Kidney capillary endothelial cell (primary cell): ENCODE data around the gene NRAS.
A peak's percentile ranks its signal among the peaks of the same experiment; 100 is the strongest.
"Not testable (repeated sequence)": the region's sequence is repeated elsewhere in the genome, so short reads cannot be mapped to it uniquely, and the experiment has no call there.

Experiments
- DNase-seq: peaks from one replicate; pipeline ENCODE4 v3.0.0-alpha.2; 2018; ENCODE audit warnings: low spot score

Gene NRAS

DNA sequence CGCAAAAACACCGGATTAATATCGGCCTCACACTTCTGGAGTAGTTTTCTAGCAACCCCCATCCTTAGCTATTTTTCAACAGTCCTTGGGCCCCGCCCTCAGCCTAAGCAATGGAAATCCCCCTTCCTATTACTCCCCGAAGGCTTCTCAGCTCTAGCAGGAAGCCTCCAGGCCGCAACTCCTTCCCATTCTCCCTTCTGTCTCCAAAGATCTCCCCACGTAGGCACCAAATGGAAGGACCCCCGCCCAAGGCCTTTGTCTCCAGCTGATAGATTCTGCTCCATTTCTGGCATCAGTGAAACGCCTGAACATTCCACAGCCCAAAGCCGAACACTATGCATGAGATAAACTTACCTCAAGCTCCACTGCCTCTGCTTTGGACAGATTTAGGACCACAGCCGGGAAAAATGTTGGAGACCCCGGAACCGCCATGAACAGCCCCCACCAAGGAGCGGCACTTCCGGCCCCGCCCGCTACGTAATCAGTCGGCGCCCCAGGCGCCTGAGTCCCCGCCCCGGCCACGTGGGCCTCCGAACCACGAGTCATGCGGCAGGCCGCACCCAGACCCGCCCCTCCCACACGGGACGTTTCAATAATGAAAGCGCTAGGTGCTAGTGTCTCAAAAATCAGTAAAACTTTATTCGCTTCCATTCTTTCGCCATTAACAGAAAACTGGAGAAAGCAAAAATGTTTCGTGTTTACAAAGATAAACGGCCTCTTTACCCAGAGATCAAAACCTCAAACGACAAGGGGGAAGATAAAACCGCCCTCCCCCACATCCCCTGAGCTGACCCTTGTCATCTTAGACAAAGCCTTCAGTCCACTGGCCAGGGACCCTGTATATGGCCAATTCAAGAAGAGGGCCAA lies at the start of gene NRAS:
Gene NRAS (minus strand): TSS at position 468 of the 867 bp plus-strand sequence. CDS start 611 bp downstream, outside the sequence.
- DNase-seq, result peak; percentile 82

DNA sequence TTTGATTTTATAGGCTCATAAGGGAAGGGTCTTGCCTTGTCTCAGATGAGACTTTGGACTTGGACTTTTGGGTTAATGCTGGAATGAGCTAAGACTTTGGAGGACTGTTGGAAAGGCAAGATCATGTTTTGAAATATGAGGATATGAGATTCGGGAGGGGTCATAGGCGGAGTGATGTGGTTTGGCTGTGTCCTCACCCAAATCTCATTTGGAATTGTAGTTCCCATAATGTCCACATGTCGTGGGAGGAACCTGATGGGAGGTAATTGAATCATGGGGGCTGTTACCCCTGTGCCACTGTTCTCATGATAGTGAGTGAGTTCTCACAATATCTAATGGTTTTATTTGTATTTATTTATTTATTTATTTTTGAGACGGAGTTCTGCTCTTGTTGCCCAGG lies 48.1 kb upstream of the NRAS start:
- DNase-seq, result no peak

DNA sequence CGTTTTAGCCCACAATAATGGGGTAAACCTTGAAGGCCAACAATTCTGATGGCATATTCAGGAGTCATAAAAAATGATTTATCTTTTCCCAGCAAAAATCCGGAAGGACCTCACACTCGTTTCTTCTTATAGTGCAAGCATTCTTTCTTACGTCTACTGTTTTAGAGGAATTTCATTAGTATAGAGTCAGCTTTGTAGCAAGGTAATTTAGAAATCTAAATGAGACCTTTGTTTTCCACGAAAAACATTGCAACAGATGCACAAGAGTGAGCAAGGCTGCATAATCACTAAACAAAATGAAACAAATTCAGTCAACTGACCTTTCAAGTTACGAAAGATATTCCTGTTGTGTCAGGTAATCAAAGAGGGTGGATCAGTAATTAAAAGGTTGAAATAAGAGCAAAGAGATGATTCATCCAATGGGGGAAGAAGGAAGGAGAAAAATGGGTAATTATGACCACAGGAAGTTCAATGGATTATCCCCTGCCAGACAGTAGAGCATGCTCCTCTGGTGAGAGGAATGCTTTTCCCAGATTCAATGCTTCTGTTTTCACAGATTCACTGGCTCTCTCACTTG lies 41.8 kb upstream of the NRAS start:
- DNase-seq, result peak; percentile 36

DNA sequence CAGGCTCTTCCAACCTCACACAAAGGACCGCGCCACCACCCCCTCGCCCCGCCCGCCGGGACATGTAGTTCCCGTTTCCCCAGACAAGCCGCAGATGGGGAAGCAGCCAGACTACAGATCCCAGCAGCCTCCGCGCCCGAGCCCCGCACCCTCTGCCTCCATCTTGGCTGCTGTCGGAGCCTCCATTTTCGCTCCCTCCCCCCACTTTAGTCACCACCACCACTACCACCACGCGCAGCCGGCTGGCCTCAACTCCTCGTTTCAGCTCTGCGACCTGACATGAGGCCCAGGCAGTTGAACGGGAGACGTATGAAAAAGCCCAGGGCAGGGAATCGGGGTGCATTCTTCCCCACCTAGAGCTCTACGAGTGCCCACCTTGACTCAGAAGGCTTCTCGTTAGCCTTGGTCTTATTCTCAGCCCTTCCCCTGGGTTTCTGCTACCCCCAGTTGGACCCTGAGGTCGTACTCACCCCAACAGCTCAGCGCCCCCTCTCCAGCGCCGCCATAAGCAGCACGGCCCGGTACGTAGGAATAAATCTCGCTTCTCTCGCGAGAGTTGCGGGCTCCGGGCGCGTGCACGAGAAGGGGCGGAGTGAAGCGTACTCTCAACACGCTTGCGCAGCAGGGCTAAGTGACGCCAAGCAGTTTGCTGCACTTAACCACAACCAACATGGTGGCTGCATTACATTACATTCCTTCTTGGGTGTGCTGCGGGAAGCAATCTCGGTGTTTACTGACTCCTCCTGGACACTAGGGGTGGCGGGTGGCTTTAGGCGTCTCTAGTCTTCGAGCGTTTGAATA lies 41.1 kb upstream of the NRAS start, which contains the start of gene CSDE1:
Gene CSDE1 (minus strand): TSS at position 530 of the 801 bp plus-strand sequence. CDS start 18,094 bp downstream, outside the sequence.
- DNase-seq, result peak; percentile 99

DNA sequence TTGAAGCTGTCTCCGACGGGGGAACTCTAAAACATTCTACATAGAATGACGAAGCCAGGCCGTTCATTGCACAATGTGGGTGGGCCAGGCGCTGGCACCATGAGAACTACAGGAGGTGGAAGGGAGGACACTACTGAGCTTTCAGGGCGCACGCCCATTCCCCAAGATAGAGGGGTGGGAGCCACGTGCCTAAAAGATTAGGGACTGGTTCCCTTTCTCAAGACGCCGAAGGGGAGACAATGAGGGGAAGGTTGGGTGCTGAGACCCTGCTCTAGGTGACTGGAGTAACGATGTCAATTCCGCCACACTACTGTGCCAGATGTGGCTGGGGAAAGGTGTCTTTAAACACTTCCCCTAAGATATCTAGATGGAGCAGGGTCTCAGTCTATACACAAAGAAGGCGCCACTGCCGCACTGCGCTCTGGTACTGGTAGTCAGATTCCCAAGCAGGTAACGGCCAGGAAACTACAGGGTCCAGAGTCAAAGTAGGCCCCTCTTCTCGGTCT lies 40.4 kb upstream of the NRAS start:
- no peak for DNase-seq

DNA sequence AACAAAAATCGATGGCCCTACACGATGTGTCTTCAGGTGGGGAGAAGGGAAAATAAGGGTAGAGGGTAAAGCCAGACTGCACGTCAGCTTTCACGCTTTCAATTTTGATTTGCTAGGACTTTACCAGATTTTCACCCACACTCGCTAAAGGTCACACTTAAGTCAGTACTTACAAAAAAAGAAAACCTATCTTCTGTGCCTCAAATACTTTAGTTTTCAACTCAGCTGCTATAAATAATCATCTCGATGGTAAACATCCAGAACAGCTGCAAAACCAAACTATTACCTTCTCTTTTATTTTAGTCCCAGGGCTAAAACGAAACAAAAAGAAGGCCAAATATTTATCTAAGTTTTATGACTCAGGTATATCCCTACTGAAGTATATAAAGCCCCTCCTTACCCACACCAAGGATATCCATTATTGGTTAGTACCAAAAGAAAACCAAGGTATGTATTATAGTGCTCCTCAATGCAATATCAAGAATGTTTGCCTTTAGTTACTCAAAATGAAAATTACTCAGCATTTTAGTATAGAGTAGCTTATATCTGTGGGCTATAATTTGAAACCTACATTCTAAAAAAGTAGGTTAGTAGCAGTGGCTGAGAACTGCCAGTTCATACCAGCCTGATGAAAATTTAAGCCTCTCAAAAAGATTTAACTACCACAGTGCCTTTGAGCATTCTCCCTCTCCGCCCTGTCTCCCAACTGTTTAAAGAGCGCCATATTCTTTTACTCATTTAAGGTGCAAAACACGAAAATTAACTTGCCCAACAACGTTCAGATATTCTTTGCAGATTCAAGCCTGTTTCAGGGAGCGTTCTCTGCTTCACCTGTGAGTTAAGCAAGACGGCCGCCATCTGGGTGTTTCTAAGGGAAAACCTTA lies 39.7 kb upstream of the NRAS start:
- DNase-seq, result no peak

DNA sequence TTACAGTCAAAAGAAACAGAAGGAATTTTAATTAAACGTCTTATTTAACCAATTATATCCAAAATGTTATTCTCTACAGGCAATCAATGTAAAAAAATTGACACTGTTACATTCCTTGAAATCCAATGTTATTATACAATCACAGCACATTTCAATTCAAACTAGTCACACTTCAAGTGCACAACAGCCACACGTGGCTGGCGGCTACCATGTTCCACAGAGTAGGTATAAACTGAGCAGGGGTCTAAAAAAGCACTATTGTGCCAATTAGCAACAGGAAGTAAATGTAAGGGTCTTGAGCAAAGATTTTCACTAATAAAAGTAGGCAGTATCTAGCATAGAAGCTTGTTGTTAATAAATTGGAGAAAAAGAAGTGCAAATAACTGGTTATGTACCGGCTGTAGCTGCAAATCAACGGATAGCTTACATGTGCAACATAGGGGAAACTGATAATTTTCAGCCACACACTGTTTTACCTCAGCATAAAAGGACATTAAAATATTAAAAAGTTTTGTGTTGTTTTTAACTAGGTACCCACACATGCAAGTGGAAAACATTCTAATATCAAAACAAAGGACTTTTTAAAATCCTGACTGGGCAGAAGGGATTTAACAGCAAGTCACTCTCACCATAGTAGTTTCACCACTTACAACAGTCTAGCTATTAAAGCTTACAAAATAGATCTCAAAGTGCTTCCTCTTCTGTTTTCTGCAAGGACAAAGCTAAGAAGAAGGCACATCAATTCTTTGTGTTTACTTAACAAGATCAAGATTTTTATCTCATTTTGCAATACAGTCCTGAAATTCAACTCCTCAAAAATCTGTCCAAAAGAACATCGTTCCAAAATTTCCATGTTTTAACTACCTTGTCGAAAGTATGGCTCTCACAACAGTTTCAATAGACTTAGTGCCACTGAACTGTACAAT lies 38.7 kb upstream of the NRAS start:
- no peak for DNase-seq

DNA sequence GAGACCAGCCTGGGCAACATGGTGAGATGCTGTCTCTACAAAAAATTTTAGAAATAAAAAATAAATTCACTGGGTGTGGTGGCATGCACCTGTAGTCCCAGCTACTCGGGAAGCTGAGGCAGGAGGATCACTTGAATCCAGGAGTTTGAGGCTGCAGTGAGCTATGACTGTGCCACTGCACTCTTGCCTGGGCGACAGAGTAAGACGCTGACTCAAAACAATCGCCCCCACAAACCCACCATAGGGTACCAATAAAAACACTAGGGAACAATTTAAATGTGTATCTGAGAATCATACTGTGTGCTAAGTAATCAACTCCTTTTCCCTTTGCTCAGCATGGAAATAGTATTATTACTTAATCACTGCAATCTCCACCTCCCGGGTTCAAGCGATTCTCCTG lies 37.1 kb upstream of the NRAS start:
- DNase-seq, result not testable (repeated sequence)

DNA sequence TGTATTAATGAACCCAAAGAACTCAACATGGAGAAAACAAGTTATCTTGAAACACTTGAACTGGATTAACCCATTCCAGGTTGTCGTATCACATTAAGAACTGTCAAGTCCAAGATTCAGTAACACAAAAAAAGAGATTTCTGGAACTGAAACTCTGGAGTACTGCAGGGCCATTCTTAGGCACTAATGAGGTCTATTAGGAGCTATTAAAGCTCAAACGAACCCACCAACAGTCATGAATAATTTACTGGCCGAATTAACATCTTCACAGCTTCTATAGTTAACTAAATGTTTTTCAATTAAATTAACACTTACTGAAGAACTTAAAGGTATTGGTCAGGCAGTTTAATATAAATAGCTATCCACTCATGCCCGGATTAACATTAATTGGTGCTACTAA lies 36.6 kb upstream of the NRAS start:
- DNase-seq, result no peak

DNA sequence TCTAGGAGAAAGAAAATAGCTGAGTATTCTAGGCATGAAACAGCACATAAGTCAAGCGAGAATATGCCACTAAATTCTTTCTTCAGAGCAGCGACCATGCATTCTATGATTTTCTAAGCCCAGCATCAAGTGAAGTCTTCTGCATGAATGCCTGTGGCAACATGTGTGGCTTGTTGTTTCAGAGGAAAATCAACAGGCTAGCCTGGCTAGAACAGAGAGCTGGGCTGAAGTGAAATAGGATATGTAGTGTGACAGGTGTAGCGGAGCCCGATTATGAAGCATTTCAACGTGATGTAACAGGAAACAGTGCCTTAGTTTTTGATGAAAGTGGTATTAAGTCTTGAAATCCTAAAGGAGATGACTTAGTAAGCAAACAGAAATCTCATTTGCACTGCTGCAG lies 34.2 kb upstream of the NRAS start:
- no peak for DNase-seq

DNA sequence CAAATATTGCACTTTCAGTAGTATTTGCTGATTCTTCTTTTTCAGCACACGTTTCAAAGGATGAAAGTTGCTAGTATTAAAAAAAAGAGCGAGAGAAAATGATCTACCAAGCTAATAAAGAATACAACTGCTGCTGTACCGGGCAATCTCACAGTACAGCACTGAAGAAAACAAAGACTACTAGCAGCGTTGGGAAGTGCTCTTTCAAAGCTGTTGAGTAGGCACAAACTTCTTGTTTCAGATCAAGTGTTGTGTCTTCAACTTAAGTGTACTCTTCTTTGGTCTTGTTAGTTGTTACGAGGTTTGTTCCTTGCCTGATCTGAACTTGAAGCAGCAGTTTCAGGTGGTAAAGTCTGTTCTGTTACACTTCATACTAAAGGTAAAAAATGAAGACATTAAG lies 33.3 kb upstream of the NRAS start:
- no peak for DNase-seq

DNA sequence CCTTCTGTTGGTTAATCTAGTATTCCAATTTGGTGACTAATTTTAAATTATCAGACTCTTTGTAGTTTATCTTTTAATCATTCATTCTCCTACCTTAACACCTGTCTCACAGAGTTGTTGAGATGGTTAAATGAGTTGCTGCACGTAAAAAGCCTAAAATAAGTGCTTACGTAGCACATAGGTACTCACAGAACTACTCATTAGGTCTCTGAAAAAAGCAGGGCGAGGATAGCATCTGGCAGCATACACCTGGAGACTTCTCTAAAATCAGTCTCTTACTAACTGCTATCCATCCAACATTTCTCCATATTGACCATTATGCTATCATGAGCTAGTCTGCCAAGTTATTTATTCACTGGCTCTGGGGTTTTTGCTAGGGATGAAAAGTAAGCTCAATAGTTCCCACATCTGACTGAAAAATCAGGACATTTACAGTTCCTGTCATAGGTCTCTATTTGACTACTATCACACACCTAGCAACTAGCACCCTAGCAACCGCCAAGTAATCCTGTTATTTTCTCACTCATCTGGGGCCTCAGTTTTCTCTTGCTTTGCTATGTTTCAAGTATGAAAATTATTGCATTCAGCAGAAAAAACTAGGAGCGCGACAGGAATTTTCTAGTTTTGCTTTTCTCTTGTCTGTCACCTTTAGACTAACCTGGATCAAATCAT lies 30.0 kb upstream of the NRAS start:
- DNase-seq, result no peak

DNA sequence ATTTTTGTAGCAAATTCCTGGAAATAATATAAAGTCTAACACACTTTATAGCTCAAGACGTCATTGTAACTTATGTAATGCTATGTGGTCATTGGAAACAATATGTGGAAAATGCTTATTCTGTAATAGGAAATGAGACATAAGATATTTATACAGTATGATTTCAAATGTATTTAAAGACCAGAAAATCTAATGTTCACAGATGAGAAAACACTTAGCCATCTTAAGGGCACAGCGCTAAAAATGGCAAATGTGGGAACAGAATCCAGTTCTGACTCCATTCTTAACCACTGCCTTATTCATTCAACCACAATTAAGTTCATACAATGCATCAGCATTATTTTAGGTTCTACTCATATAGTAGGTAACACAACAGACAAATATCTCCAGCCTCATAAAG lies 28.7 kb upstream of the NRAS start:
- DNase-seq, result peak; percentile 65

DNA sequence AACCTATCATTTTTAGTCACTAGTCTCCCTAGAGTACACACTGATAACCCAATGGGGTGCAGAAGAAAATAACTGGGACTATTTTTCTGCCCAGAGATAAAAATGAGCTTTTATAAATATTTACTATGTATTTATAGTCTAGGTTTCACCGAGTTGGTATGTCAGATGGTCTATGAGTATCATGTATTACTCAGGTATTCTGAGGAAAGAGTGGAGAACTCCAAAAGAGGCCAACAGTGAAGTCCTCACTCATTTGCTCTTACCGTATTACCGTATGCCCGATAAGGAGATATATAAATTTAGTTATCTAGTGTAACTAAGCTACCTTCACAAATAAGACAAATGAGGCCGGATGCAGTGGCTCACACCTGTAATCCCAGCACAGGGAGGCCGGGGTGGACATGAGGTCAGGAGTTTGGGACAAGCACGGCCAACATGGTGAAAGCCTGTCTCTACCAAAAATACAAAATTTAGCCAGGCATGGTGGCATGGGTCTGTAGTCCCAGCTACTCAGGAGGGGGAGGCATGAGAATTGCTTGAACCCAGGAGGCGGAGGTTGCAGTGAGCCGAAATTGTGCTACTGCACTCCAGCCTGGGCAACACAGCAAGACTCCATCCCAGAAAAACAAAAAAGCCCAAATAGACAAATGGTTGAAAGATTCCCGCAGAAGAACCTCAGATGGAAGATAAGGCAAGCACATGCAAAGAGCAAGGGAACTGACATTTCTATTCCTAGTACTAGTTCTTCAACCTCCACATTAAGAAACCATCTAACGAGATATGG lies 25.6 kb upstream of the NRAS start:
- DNase-seq, result no peak

DNA sequence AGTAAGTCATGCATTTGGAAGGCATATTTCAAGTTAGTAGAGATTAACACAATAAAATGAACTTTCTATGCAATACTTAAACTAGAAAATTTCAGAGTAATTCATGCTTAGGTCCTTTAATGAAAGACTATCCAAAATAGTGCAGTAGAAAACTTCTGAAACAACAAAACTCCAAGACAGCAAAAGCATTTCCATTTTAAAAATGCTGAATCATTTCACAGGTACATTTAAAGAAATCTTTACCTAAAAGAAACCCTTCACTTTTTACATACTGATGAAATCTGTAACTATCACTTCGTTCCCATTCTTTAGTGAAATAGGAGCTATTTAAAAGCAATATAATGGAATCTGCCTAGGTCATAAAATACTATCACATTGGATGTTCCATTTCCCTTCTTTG lies 23.8 kb upstream of the NRAS start:
- DNase-seq, result no peak

DNA sequence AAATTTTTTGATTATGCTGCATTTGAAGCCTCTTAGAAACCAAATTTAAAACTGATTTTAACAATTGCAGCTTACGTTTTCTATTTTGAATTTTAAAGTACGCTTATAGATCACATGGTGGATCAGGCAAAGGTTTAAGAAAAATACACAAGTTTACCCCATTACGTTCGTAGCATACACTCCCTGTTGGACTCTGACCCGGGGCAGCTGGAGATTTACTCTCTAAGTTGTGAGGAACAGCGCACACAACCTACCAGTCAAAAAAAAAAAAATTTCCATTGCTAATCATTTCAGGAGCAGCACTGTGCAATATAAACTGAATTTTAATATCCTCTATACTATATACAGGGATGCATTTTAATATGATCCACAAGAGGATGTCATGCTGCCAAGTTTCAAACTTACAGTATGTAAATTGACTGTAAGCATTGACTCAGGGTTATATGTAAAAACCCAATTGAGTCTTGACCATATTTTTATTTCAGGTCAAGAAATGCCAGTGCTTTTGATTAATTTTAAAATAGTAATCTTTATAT lies 20.8 kb upstream of the NRAS start:
- DNase-seq, result no peak

DNA sequence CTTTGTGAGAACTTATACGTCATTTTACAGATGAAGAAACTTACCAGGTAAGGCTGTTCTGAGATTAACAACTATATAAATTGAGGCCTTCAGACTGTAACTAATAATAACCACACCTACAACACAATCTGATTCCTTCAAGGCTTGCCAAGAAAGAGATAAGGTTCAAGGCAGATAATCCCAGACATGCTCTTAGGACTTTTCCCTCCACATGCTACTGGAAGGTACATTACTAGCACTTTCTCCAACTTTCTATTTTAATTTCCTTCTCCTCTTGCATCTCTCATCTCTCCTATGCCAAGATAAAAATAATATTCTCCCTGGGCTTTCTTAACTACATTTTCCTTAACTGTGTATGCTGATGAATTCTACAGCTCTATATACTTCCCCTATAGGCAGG lies 18.9 kb upstream of the NRAS start:
- no peak for DNase-seq

DNA sequence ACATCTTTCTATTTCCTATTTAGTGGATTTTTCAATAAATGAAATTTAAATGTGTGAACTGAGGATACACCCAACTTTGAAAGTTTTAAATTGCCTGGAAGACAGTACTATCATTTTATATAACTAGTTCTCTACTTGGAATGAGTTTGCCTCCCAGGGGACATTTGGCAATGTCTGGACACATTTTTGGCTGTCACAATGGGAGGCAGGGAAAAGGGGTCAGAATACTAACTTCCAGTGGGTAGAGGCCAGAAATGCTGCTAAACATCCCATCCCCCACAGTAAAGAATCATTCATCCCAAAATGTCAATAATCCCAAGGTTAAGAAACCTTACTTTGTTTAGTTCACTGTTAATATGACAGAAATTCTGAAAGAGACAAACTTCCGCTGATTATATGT lies 13.2 kb upstream of the NRAS start:
- DNase-seq, result no peak

DNA sequence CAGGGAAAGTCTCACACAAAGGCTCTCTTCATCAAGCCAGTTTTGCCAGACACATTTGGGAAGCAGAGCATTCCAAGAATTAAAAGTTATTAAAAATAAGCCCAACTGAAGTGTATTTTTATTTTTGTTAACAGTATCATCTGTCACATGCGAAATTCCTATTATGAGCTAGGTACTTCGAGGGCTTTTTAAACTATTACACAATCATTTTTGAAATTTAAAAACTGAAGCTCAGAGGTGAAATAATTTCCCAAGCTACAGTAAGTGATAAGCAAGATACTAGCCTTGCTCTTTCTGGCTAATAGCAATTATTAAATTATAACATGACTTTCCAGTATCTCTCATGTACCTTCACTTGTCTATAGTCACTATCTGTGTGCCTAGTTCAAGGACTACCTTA lies 12.0 kb upstream of the NRAS start:
- no peak for DNase-seq
